ENCODE data around the gene PIK3CD. TPM values are rescaled to one million over a fixed set of nuclear protein-coding genes. Genes with fewer than 3 reads are reported as not detected.

PIK3CD gene
- total RNA-seq, 1 experiment from 2014 or later: 2.6 TPM

- H3K4me3 Mint-ChIP-seq (ENCODE audit: low read depth, unreplicated experiment): no peak overlapping the region
- H3K36me3 Mint-ChIP-seq (ENCODE audit: insufficient read depth, unreplicated experiment): peaks cover 3% of the 10 kb centered on the region
- no peaks in the 10 kb centered on the region for H3K27me3 Mint-ChIP-seq (ENCODE audit: unreplicated experiment)
- H3K27ac Mint-ChIP-seq (ENCODE audit: unreplicated experiment): no peak overlapping the region
- BruUV-seq (replicated peaks): no TSS peak
- TF ChIP-seq CTCF (IDR thresholded peaks at IDR 0.05; ENCODE audit: unreplicated experiment): no peak
- CTCF ChIA-PET: no interaction called here
- H3K9me3 Mint-ChIP-seq (ENCODE audit: low read depth, unreplicated experiment): no peaks in the 10 kb centered on the region
- no peak for DNase-seq
- H3K4me1 Mint-ChIP-seq (ENCODE audit: low read depth, unreplicated experiment): no peaks in the 10 kb centered on the region
- intact Hi-C loops (cut with micrococcal nuclease; ENCODE audit: unreplicated experiment): loop anchor here (10.0 kb wide), 1 partner anchor 145 kb away; no protein-coding TSS in a partner anchor
Observed at GRCh38 chr1:9719978-9720722, 68.6 kb downstream of the PIK3CD start.

GRCh38 chr1:9720785-9721605 lies 69.5 kb downstream of the PIK3CD start:
- CTCF ChIA-PET: no interaction called here
- H3K9me3 Mint-ChIP-seq (ENCODE audit: low read depth, unreplicated experiment): no peaks in the 10 kb centered on the region
- BruUV-seq (replicated peaks): no TSS peak
- no peak overlapping the region for H3K4me3 Mint-ChIP-seq (ENCODE audit: low read depth, unreplicated experiment)
- peaks cover 3% of the 10 kb centered on the region for H3K36me3 Mint-ChIP-seq (ENCODE audit: insufficient read depth, unreplicated experiment)
- H3K27ac Mint-ChIP-seq (ENCODE audit: unreplicated experiment): no peak overlapping the region
- intact Hi-C loops (cut with micrococcal nuclease; ENCODE audit: unreplicated experiment): loop anchor here (10.0 kb wide), 1 partner anchor 144 kb away; no protein-coding TSS in a partner anchor
- H3K4me1 Mint-ChIP-seq (ENCODE audit: low read depth, unreplicated experiment): no peaks in the 10 kb centered on the region
- TF ChIP-seq CTCF (IDR thresholded peaks at IDR 0.05; ENCODE audit: unreplicated experiment): no peak
- DNase-seq: no peak
- no peaks in the 10 kb centered on the region for H3K27me3 Mint-ChIP-seq (ENCODE audit: unreplicated experiment)

- H3K4me3 Mint-ChIP-seq (ENCODE audit: low read depth, unreplicated experiment): no peak overlapping the region
- H3K36me3 Mint-ChIP-seq (ENCODE audit: insufficient read depth, unreplicated experiment): peaks cover 3% of the 10 kb centered on the region
- no peaks in the 10 kb centered on the region for H3K27me3 Mint-ChIP-seq (ENCODE audit: unreplicated experiment)
- no peaks in the 10 kb centered on the region for H3K9me3 Mint-ChIP-seq (ENCODE audit: low read depth, unreplicated experiment)
- CTCF ChIA-PET: interaction anchor here (0.5 kb wide), 1 partner anchor 95 kb away, joined by 7 read pairs; no protein-coding TSS in a partner anchor
- intact Hi-C loops (cut with micrococcal nuclease; ENCODE audit: unreplicated experiment): loop anchor here (10.0 kb wide), 1 partner anchor 143 kb away; no protein-coding TSS in a partner anchor
- DNase-seq: peak; percentile 50
- BruUV-seq (replicated peaks): no TSS peak
- no peak overlapping the region for H3K27ac Mint-ChIP-seq (ENCODE audit: unreplicated experiment)
- TF ChIP-seq CTCF (IDR thresholded peaks at IDR 0.05; ENCODE audit: unreplicated experiment): peak; percentile 41
- H3K4me1 Mint-ChIP-seq (ENCODE audit: low read depth, unreplicated experiment): no peaks in the 10 kb centered on the region
Observed at GRCh38 chr1:9721606-9722377, 70.3 kb downstream of the PIK3CD start.

- H3K9me3 Mint-ChIP-seq (ENCODE audit: low read depth, unreplicated experiment): no peaks in the 10 kb centered on the region
- intact Hi-C loops (cut with micrococcal nuclease; ENCODE audit: unreplicated experiment): loop anchor here (10.0 kb wide), 1 partner anchor 142 kb away; no protein-coding TSS in a partner anchor
- no peak overlapping the region for H3K4me3 Mint-ChIP-seq (ENCODE audit: low read depth, unreplicated experiment)
- peaks cover 2% of the 10 kb centered on the region for H3K36me3 Mint-ChIP-seq (ENCODE audit: insufficient read depth, unreplicated experiment)
- no peak for TF ChIP-seq CTCF (IDR thresholded peaks at IDR 0.05; ENCODE audit: unreplicated experiment)
- H3K27me3 Mint-ChIP-seq (ENCODE audit: unreplicated experiment): no peaks in the 10 kb centered on the region
- no TSS peak for BruUV-seq (replicated peaks)
- DNase-seq: no peak
- CTCF ChIA-PET: interaction anchor here (0.5 kb wide), 1 partner anchor 95 kb away, joined by 7 read pairs; no protein-coding TSS in a partner anchor
- no peak overlapping the region for H3K27ac Mint-ChIP-seq (ENCODE audit: unreplicated experiment)
- no peaks in the 10 kb centered on the region for H3K4me1 Mint-ChIP-seq (ENCODE audit: low read depth, unreplicated experiment)
Observed at GRCh38 chr1:9722378-9722749, 70.8 kb downstream of the PIK3CD start.
